M059J (cell line): ENCODE results near the gene RBMS1. TPM values are rescaled to one million over a fixed set of nuclear protein-coding genes. Genes with fewer than 3 reads are reported as not detected.

Source experiments
- DNase-seq: peaks from one replicate; pipeline ENCODE4 v3.0.0-alpha.2; 2012; ENCODE audit warnings: low read depth
- total RNA-seq: library from RNA; depleted of rRNA; stranded (reverse); fragments of >200 nt; shearing (Covaris generic); gene quantifications from 2 replicates; pipeline ENCODE4 v1.2.3, GENCODE V29; 2014

RBMS1 gene
- total RNA-seq, 1 experiment from 2014 or later: 52.9 TPM

DNA sequence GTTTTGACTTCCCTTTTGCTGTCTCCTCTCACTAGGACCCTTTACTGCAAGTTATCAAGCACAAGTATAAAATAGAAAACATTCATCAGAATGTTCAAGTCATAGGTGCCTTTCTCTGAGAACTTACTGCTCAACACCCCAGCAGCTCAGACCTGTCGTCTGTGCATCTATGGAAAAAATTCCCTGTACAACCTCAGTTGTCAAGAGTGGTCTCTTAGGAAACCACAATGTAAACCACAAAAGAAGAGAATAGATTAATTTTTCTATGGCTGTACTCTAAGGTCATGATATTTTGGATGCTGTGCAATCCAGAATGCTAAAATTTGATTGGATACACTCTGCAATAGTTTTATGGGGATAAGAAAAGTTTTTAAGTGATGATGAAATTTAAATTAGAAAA is 84.1 kb downstream of the RBMS1 start:
- peak; percentile 51 for DNase-seq

DNA sequence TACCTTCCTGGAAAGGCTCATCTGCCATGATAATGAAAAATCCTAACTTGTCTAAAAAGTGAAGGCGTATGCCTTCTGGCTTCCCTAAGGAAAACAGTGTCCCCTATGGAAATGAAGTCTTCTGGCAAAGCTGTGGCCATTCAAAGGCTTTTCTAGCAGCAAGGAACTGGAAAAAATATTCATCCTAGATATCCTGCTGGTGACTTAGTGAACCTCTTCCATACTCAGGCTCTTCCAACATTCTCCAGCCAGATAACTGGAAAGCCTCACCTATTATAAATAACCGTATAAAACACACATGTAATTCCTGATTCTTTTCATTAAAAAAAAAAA is 84.7 kb downstream of the RBMS1 start:
- no peak for DNase-seq

DNA sequence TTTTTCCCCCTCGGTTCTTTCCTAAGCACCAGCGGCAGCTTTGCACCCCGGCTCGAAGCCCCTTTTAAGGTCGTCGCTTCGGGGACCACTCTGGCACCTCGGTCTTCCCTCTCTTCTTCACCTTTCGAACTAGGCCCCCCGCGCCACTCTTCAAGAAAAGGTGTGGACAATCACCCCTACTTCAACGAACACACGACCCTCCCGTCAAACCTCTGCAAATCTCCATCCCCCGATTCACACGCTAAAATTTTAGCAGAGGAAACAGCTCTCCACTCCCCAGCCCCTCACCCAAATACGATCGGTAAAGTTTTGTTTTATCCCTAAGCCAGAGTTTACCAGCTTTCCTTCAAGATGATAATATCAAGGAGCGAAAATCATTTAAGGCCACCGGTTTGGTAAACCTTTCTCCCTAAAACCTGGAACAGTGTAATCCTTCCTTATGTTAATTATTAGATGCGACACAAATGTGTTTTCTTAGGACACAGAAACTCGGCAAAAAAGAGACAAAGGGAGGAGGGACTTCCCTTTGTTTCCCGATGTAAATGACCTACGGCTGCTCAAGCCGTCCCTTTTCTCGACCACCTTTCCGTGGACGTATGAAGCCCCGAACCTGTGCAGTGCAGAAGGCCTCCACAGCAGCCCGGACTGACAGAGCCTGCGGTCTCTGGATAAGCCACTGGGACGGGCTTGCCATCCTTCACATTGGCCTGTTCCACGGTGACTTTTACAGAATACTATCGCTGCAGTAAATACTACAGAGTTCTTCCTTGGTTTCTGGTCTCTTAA is 85.2 kb downstream of the RBMS1 start:
- no peak for DNase-seq

DNA sequence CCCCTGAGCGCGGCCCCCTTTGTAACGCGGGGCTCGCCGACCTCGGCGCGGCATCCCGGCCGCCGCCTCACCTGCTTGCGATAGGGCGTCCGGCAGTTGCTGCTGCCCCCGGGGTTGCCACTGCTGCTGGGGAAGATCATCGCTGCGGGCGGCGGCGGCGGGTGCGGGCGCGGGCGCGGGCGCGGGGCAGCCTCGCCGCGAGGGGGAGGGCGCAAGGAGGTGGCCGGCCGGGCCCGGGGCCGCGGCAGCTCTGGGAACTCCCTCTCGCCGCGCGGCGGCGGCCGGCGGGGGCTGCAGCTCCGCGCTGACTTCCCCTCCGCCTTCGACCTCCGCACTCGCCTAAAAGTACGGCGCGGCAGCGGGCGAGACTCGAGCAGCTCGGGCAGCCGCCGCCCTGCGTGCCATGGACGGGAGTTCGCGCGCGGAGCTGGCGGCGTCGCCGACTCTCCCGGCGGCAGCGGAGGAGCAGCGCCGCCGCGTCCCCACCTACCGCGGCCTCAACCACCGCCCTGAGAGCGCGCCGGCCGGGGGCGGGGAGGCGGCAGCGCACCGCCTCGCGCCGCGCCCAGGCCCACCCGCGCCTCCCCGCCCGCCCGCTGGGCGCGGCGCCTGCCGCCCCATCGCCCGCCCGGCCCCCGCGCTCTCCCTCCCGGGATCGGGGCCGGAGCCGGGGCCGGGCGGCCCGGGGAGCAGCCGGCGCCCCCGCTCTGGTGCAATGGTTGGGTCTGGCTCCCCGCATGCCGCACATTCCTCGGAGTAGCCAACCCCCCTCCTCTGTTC is 86.0 kb downstream of the RBMS1 start:
- DNase-seq: peak; percentile 54

DNA sequence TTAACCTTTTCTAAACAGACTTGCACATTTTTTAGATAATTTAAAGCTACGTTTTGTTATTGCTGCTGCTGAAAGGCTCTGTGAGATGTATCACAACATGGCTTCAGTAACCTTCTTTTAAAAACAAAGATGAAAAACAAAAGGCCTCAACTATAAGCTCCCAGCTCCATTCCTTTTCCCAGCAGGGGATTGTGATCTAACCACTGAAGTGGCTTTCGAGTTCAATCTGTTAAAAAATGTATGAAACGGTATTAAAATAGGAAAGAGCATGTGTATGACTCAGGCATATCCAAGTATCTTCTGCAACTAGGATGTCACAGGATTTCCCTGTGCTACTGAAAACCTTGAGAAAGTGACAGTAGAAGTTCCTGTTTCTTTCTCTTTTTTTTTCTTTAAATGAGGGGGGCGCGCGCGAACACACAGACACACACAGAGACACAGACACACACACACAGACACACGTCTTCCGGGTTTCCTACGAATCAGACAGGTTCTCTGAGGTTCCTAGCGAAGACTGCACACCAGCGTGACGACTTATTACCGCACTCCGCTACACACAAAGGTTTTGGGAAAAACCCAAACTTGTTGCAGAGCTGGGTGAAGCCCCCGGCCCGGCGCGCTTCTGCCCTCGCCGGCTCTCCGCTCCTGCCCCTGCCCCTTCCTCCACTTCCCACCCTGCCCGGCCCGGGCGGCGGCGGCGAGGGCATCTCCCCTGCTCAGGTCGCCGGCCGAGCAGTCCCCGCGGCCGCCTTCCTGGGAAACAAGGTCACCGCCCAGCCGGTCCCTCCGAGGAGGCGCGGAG is 86.8 kb downstream of the RBMS1 start:
- DNase-seq: peak; percentile 85

DNA sequence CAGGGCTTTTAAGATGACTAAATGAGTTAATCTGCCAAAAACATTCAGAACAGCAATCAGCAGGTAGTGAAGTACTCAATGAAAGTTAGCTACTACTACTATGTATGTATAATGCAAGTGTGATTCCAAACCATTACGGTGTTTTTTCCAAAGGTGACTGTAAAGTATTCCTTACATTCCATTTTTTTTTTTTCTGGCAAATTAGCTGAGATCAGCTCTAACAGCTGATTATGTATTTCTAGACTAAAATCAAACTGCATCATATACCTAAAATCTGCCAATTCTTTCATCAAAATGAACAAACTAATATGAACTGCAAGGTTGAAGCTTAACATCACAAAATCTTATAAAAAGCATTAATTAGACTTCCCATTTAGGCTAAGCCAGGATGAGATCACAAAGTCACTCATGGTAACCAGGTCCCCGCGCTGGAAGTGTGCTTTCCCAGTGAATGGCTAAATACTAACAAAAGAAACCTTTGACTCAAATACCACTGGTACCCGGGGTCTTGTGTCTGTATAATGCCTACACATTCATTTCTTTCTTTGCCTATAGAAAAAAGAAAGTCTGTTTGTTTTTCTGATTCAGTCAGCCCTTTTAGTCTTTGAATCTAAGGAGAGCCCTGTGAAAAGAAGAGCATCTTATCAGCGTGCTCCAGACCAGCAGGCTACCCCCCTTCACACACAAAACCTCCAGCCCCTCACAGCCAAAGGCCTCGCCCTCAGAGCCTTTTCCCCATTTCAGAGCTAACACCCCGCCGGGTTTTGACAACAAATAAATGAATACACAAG is 88.3 kb downstream of the RBMS1 start:
- DNase-seq: no peak

DNA sequence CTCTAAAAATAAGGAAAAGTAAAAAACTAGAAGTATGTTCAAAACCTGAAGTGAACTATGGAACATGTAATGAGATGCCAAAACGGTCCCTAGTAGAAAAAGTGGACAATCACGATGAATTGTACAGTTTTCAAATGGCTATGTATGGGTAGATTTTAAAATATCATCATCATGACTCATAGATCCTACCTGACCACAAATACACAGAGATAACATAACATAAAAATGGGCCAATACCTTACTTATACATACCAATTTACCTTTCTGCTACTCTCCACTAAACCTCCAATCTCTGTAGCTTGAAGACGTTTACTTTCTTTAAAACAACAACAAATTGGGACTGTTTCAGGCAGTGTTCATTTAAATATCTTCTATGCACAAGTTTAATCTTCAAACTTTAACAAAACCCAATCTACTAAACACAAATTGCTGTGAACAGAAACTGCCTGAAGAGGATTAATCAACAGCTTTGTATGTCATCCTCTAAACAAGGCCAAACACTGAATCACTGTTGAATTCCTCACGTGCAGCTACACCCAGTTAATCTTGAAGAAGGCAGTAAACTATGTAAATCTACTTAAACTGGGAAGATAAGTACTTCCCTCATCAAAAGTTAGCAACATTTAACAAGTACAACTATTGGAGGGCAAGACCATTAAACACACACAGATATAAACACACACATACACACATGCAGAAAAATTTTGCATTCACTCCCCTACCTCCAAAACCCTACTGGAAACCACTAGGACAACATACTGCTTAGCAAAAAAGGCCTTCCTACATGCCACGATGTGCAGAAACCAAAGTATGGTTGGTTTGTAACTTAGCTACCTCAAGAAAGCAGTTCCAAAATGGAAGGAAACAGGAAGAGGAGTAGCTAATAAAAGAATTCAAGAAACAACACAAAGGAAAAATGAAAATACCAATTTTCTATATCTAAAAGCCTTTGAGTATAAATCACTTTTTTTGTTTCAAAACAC is 90.3 kb downstream of the RBMS1 start:
- DNase-seq: peak; percentile 57

DNA sequence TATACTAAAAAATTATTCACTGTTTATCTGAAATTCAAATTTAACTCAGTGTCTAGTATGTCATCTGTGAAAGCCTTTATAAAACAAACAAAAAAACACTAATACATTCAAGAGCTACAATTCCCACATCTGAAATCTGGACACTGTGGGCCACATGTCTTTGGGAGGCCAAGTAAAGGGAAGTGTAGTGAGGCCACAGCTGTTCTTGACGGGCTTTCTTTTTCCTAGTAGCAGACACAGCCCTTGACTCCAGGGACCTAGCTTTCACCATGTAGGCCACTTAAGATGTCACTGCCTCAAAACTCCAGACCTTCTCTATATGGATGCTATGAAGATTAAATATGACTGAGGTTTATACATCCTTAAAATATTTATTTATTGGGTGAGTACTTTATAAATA is 91.1 kb downstream of the RBMS1 start:
- no peak for DNase-seq

DNA sequence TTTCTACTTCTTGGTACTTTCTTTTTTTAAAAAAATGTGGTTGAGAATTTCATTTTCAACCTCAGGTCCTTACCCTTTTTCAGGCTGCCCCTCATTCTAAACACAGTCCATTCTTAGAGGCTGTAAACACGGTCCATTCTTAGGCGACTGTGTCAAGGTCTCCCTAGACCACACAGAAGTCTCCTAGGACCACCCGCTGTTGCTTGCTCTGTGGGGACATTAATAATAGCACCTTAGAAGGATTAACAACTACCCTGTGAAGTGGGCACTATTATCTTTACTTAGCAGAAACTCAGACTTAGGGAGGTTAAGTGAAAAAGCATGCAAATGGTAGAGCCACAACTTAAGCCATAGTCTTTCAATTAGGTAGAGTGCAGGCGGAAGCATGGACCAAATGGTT is 91.7 kb downstream of the RBMS1 start:
- DNase-seq: no peak

DNA sequence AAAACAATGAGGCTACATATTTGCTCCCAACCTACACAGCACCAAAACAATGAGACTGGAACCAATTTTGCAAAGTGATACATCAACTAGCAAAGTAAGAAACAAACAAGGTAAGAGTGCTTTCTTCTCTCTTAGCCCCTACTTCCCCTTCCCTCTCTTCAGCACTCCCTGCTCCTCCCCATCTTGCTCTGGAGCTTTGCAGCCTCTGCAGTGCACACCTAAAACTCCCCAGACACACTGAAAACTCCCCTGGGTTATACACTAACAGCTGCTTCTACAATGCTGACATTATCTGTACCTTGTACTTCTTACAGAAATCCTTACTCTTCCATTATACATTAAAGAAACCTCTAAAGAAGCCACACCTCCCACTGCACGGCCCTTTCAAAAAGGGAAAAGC is 93.7 kb downstream of the RBMS1 start:
- no peak for DNase-seq

DNA sequence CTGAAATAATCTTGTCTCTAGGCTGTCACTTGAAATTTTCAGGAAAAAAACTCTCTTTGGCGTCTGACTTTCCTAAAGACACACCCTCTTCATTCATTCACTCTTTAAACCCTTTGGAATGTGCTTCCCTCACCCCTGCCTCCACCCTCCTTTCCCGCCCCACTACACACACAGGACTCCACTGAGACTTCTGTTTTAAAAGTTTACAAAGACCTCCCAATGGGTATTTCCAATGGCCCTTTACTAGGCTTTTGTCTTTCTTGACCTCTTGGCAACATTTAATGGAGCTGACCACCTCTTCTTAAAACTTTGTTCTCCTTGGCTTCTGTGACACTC is 96.1 kb downstream of the RBMS1 start:
- peak; percentile 66 for DNase-seq

DNA sequence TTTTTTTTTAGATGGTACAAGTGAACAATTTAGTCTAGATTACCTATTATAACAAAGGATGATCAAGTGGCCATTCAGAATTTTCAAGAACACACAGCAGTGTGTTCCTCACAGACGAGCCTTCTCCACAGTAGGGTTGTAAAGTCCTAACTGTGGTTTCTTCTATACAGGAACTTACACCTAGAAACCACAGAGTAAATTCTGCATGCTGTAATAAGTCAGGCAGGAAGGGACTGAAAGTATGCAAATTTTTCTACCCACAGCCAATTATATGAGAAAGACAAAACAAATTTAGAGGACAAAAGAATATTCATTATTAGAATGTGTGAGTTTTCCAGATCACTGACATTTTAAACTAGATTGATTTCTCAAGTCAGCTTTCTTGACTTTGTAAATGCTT is 99.5 kb downstream of the RBMS1 start:
- DNase-seq: peak; percentile 59

DNA sequence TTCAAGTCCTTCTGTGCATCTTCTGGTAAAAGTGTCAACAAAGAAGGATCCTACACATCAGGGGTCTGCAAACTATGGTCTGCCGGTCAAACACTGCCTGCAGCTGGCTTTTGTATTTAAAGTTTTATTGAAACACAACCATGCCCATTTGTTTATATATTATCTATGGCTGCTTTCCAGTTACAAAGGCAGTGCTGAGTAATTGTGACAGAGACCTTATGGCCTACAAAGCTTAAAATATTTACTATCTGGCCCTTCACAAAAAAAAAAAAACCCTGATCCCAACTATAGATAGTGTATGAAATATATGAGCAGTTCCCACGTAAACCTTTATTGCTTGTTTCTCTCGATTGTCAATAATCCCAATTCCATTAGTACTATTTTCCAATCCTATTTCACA is 101.4 kb downstream of the RBMS1 start:
- peak; percentile 47 for DNase-seq

DNA sequence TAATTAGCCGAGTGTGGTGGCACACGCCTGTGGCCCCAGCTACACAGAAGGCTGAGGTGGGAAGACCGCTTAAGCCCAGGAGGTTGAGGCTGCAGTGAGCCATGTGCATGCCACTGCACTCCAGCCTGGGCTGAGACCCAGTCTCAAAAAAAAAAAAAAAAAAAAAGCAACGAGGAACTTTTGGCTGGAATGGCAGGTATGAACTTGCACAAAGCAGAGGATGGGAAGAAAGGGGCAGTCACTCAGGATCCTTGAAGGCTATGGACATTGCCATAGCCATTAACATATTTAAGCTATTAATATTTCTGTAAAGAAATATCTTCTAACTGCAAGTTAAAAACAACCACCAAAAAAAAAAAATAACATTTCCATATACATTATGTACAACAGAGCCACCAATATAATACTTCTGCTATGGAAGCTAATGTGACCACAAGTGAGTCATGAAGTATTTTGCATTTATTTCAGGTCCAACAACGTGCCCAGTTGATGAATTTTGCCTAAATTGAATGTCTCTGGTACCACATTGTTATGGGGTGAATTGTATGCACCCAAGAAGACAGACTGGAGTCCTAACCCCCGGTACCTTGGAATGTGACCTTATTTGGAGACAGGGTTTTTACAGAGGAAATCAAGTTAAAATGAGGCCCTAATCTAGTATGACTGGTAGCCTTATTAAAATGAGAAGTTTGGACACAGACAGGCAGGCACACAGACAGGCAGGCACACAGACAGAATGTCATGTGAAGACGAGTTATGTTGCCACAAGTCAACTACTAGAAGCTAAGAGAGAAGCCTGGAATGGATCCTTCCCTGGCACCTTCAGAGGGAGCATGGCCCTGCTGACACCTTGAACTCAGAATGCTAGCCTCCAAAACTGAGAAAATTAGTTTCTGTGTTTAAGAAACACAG is 102.8 kb downstream of the RBMS1 start:
- peak; percentile 93 for DNase-seq

DNA sequence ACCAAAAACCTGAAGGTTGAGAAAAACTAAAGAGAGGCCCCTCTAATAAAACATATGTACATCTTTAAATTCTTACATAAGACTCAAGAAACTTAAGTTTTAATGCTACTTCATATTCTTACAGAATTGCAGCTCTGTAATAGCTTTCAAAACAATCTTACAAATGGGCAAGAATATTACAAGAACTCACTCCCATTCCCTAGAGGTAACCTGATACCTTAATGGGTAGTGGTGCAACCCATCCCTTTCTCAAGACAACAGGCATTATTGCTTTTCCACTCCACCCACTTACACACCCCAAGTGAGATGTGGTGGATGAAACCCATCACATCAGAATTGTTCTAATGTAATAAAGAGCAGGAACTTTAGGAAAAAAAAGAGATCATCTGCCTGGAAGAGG is 103.7 kb downstream of the RBMS1 start:
- DNase-seq: peak; percentile 61

DNA sequence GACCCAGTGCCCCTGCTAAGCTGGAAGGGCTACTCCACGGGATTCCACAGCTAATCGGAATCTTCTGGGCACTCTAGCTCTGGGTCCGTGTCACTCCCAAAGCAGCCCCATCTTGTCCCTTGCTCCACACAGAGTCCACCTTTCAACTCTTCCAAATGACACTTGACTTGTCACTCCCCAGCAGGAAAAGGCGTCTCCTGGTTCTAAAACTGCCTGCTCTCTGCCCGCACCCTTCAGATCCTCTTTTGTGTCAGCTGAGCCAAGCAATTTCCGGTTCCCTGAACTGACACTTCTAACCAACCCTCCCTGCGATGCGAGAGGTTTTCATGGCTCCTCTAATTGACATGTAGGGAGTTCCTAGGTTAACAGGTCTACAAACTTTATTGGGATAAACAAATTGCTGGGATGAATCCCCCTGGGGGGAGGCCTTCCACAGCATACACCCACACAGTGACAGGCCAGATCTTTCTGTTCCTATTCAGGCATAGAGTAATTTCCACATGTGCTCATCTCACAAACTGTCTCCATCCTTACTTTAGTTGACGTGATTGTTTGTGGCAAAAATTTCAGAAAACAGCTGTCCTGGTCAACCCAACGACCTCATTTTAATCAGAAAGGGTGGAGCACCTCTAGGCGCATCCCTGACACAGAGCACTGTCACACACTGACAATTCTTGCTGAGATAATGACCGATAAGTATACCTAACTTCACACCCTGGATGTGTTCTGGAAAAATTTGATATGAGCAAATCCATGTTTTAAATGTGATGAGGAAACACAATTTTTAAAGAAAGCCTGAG is 104.9 kb downstream of the RBMS1 start:
- no peak for DNase-seq

DNA sequence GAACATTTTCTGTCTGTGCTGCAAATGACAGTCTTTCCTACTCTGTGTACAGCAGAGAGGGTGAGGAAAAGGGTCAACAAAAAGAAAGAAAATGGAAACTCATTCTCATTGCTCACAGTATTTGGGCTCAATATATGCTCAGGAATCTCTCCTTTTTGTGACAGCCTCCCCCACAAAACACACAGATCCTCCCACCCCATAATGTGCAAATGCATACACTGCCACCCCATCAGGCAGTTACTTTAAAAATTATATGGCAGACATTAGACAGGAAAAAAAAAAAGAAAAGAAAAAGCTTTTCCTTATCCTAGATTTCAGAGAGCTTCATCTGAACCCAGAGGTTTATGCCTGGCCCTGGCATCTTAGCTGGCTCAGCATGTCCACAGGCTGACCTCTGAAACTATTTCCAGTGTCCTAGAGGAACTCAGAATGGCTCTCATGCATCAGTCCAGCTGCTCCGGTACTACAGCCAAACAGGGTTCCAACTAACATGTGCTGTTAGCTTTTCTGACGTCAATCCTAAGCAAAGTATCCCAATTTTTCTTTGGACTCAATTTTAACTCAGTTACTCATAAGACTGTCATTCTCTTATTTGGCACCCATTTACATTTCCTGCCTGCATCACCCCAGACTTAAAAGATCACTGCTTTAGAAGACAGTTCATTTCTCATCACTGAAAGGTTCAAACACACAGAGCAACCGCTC is 105.9 kb downstream of the RBMS1 start:
- DNase-seq: peak; percentile 92

DNA sequence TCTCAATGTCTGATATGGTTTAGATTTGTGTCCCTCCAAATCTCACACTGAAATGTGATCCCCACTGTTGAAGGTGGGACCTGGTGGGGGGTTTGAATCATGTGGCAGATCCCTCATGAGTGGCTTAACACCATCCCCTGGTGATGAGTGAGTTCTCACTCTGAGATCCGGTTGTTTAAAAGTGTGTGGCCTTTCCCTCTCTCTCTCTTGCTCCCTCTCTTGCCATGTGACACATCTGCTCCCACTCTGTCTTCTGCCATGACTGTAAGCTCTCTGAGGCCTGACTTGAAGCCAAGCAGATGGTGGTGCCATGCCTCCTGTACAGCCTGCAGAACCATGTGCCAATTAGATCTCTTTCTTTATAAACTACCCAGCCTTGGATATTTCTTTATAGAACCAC is 108.8 kb downstream of the RBMS1 start:
- no peak for DNase-seq
